Fibroblast of lung (primary cell): ENCODE measurements around the gene TGFBR3.

Source experiments
- CTCF ChIP-seq, 2 donors: IDR thresholded peaks in 1 of 2; conservative IDR thresholded peaks in 1 of 2; 1 replicate in 1 of 2; 2 replicates in 1 of 2; pipeline ENCODE4 v1.5.1; 2011 to 2012; ENCODE audit warnings: low read length in 2 of 2, control low read depth in 1 of 2, inconsistent platforms in 1 of 2, low read depth in 1 of 2, mild to moderate bottlenecking in 1 of 2
- EZH2 ChIP-seq: IDR thresholded peaks from 2 replicates; pipeline ENCODE4 v1.5.1; 2012; ENCODE audit warnings: low read length, control low read depth, mild to moderate bottlenecking; ENCODE audit errors: missing control alignments

DNA sequence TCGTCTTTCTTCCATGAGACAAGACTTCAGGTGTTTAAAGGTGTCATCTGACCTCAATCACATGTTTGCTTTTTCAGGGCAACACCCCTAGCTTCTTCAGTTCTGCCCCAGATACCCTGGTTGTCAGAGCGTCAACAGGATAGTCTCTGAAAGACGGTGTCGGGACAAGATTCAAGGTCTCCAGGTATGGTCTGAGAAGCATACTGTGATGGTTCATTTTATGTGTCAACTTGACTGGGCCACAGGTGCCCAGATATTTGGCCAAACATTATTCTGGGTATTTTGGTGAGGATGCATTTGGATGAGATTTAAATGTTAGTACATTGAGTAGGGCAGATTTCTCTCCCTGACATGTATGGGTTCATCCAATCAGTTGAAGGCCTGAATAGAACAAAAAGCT, 148.3 kb downstream of the TGFBR3 start:
- no peak for TF ChIP-seq CTCF (conservative IDR thresholded peaks at IDR 0.05 in 1 of 2, IDR thresholded peaks at IDR 0.05 in 1 of 2; ENCODE audit: low read depth in 1 of 2, low read length in 2 of 2)
- TF ChIP-seq EZH2 = no peak
